PC-3 (cell line): ENCODE measurements around the gene ARSG. TPM values are rescaled to one million over a fixed set of nuclear protein-coding genes. Genes with fewer than 3 reads are reported as not detected.

Experiments used
- ATAC-seq: fragments of 200-7000 bp; cut with Tn5 transposase; 2 replicates; pipeline ENCODE4 v1.9.1; 2020; ENCODE audit warnings: mild to moderate bottlenecking, moderate library complexity
- BruUV-seq: library from RNA; stranded (reverse); fragments of 400-500 nt; replicated peaks from 2 replicates; lab custom pipeline; 2021; lab: Mats Ljungman, UMichigan
- CTCF ChIA-PET: fragments of 300-600 bp; sonication (Branson Sonifier 250); formaldehyde crosslinking; loops from one replicate; lab custom pipeline; 2022; ENCODE audit warnings: antibody characterized with exemption; lab: Charles Lee
- POLR2A ChIA-PET: fragments of 300-600 bp; sonication (Branson Sonifier 250); formaldehyde crosslinking; loops from one replicate; lab custom pipeline; 2022; ENCODE audit warnings: antibody characterized with exemption; ENCODE audit not compliant: unreplicated experiment; lab: Charles Lee
- DNase-seq: peaks from one replicate; pipeline ENCODE4 v3.0.0-alpha.2; 2015
- H2AFZ ChIP-seq: fragments of 300-600 bp; sonication (generic); 2 replicates; pipeline ENCODE4 v1.6.0; 2016; ENCODE audit warnings: antibody characterized with exemption, low read length
- H3F3A ChIP-seq: fragments of 300-600 bp; sonication (generic); one replicate; pipeline ENCODE4 v1.6.0; 2017; ENCODE audit warnings: antibody characterized with exemption, low read length, control low read depth, mild to moderate bottlenecking; ENCODE audit not compliant: unreplicated experiment
- H3K27ac ChIP-seq: fragments of 300-600 bp; sonication (generic); 2 replicates; pipeline ENCODE4 v1.5.1; 2016; ENCODE audit warnings: mild to moderate bottlenecking, low read length
- H3K27me3 ChIP-seq: fragments of 300-600 bp; sonication (generic); 2 replicates; pipeline ENCODE4 v1.6.1; 2016; ENCODE audit warnings: low read length, mixed read lengths
- H3K36me3 ChIP-seq: fragments of 300-600 bp; sonication (generic); 2 replicates; pipeline ENCODE4 v1.6.1; 2016; ENCODE audit warnings: low read depth, mixed run types, low read length, mixed read lengths
- H3K4me1 ChIP-seq: fragments of 300-600 bp; sonication (generic); 2 replicates; pipeline ENCODE4 v1.5.1; 2016; ENCODE audit warnings: low read length; ENCODE audit not compliant: insufficient read depth
- H3K4me2 ChIP-seq: fragments of 300-600 bp; sonication (generic); 2 replicates; pipeline ENCODE4 v1.6.0; 2016; ENCODE audit warnings: low read length
- H3K4me3 ChIP-seq: fragments of 300-600 bp; sonication (generic); 2 replicates; pipeline ENCODE4 v1.5.1; 2016; ENCODE audit warnings: mild to moderate bottlenecking, low read length, mixed read lengths
- H3K79me2 ChIP-seq: fragments of 300-600 bp; sonication (generic); 2 replicates; pipeline ENCODE4 v1.6.1; 2017; ENCODE audit warnings: low read length, mixed read lengths
- H3K9ac ChIP-seq: fragments of 300-600 bp; sonication (generic); 2 replicates; pipeline ENCODE4 v1.6.0; 2016; ENCODE audit warnings: mild to moderate bottlenecking, low read length
- H3K9me2 ChIP-seq: fragments of 300-600 bp; sonication (generic); replicated peaks from 2 replicates; pipeline ENCODE4 v1.6.1; 2016; ENCODE audit warnings: mixed run types, low read length, mixed read lengths
- H3K9me3 ChIP-seq: fragments of 300-600 bp; sonication (generic); 2 replicates; pipeline ENCODE4 v1.6.1; 2016; ENCODE audit warnings: low read length, mixed read lengths
- H4K20me1 ChIP-seq: fragments of 300-600 bp; sonication (generic); 2 replicates; pipeline ENCODE4 v1.6.1; 2016; ENCODE audit warnings: low read length, mixed read lengths
- EZH2 ChIP-seq: fragments of 300-600 bp; sonication (generic); IDR thresholded peaks from one replicate; pipeline ENCODE4 v1.6.1; 2017; ENCODE audit warnings: antibody characterized with exemption, mild to moderate bottlenecking, low read length; ENCODE audit not compliant: unreplicated experiment
- EZH2phosphoT487 ChIP-seq: fragments of 300-600 bp; sonication (generic); IDR thresholded peaks from 2 replicates; pipeline ENCODE4 v1.6.1; 2018; ENCODE audit warnings: mild to moderate bottlenecking, antibody characterized with exemption, low read length, borderline replicate concordance
- intact Hi-C: fragments of 100-400 bp; cut with micrococcal nuclease; formaldehyde crosslinking; loops from 2 replicates; pipeline ENCODE4 v1.9.0; 2023
- total RNA-seq: library from RNA; depleted of rRNA; stranded (reverse); fragments of >200 nt; gene quantifications from 2 replicates; pipeline ENCODE4 v1.2.3, GENCODE V29; 2014
- TF ChIP-seq, protein P1 (sequence below): fragments of 300-600 bp; sonication (generic); conservative IDR thresholded peaks from 2 replicates; pipeline ENCODE4 v1.5.1; 2017; ENCODE audit warnings: antibody characterized with exemption, low read depth, mild to moderate bottlenecking, low read length

The ARSG gene
- total RNA-seq, 1 experiment from 2014 or later: 2.1 TPM

DNA sequence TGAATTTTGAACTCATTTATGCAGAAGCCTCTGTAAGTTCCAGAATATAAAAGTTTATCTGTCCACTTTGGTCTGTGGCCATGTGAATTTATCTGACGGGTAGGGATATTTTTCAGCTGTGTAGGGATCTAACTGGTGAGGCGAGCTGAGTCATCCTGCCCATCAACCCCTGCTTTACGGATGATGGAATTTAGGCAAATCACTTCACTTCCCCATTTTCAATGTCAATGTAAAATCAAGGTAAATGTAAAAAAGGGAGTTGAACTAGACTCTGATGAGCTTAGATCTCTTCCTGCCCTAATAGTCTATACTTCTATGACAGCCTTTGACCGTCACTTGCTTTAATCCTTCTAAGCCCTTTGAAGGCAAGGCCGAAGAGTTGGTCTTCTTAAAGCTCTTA lies 2.9 kb upstream of the ARSG start:
- BruUV-seq: no TSS peak
- no peaks in the 10 kb centered on the region for H4K20me1 ChIP-seq
- H3F3A ChIP-seq: no peaks in the 10 kb centered on the region
- H3K4me1 ChIP-seq: peaks cover 33% of the 10 kb centered on the region
- 0 out of 2 replicates have a peak, but pooled peaks cover 3% of the 10 kb centered on the region for H3K27me3 ChIP-seq
- no peak overlapping the region for H3K4me2 ChIP-seq
- no peaks in the 10 kb centered on the region for H3K36me3 ChIP-seq
- POLR2A ChIA-PET: no interaction called here
- no peak overlapping the region for H3K4me3 ChIP-seq
- no peaks in the 10 kb centered on the region for H3K9me3 ChIP-seq
- intact Hi-C loops: no loop called here
- CTCF ChIA-PET: no interaction called here
- no peak overlapping the region for H2AFZ ChIP-seq
- no peak for ATAC-seq
- no peaks in the 10 kb centered on the region for H3K9me2 ChIP-seq
- H3K9ac ChIP-seq: no peak overlapping the region
- H3K79me2 ChIP-seq: no peaks in the 10 kb centered on the region
- DNase-seq: no peak
- H3K27ac ChIP-seq: 0 out of 2 replicates have a peak overlapping the region, but pooled peaks have one; percentile 14
- TF ChIP-seq EZH2phosphoT487: no peak
- TF ChIP-seq, protein P1, sequence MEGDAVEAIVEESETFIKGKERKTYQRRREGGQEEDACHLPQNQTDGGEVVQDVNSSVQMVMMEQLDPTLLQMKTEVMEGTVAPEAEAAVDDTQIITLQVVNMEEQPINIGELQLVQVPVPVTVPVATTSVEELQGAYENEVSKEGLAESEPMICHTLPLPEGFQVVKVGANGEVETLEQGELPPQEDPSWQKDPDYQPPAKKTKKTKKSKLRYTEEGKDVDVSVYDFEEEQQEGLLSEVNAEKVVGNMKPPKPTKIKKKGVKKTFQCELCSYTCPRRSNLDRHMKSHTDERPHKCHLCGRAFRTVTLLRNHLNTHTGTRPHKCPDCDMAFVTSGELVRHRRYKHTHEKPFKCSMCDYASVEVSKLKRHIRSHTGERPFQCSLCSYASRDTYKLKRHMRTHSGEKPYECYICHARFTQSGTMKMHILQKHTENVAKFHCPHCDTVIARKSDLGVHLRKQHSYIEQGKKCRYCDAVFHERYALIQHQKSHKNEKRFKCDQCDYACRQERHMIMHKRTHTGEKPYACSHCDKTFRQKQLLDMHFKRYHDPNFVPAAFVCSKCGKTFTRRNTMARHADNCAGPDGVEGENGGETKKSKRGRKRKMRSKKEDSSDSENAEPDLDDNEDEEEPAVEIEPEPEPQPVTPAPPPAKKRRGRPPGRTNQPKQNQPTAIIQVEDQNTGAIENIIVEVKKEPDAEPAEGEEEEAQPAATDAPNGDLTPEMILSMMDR: no peak
- no peak for TF ChIP-seq EZH2

DNA sequence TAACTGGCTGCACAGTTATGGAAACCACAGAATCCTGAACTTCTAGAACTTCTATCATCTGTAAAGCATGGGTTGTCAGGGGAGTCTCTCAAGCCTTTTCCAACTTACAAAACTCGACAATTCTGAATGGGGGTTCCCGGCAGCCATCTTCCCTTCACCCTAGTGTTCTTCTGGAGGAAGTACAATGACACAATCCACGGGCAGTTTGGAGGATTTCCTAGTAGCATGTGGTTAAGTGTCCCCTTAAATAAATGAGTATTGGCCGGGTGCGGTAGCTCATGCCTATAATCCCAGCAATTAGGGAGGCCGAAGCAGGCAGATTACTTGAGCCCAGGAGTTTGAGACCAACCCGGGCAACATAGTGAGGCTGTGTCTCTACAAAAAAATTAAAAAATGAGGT lies 2.5 kb upstream of the ARSG start:
- Histone ChIP-seq H3K4me1 (peaks cover 33% of the 10 kb centered on the region), H3K9ac (no peak overlapping the region), H4K20me1 (no peaks in the 10 kb centered on the region), H2AFZ (no peak overlapping the region), H3K36me3 (no peaks in the 10 kb centered on the region), H3K27ac (peak overlapping the region; percentile 14; the same call in 1 of the 2 replicates), H3K27me3 (0 out of 2 replicates have a peak, but pooled peaks cover 3% of the 10 kb centered on the region), H3K79me2 (no peaks in the 10 kb centered on the region), H3K9me2 (no peaks in the 10 kb centered on the region), H3K4me2 (no peak overlapping the region), H3K9me3 (no peaks in the 10 kb centered on the region), H3F3A (no peaks in the 10 kb centered on the region), H3K4me3 (no peak overlapping the region)
- no TSS peak for BruUV-seq
- DNase-seq (no peak), ATAC-seq (no peak)
- POLR2A ChIA-PET: no interaction called here
- CTCF ChIA-PET: no interaction called here
- TF ChIP-seq, protein P1: no peak
- TF ChIP-seq EZH2 (no peak), EZH2phosphoT487 (no peak)
- intact Hi-C loops: no loop called here

DNA sequence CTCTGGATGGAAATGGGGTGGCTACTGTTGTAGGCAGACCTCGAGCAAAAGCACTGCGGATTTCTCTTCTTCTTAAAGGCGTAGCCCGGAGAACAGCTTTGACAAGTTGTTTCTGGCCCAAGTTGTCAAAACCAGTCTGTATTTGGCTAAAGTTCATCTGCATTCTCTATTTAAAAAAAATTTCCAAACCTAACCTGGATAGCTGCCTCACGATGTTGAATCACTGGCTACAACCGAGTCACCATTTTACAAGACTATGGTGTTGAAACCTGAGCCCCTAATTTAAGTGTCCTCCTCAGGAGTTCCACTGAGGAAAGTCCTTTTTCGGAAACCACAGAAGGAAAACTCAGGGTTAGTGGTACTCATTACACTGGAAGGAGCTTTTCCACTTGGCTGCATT lies 1.8 kb upstream of the ARSG start:
- Histone ChIP-seq H3K4me3 (peak overlapping the region; percentile 75), H3K9ac (no peak overlapping the region), H3K36me3 (no peaks in the 10 kb centered on the region), H4K20me1 (no peaks in the 10 kb centered on the region), H3K27me3 (0 out of 2 replicates have a peak, but pooled peaks cover 3% of the 10 kb centered on the region), H2AFZ (no peak overlapping the region), H3K27ac (peak overlapping the region; percentile 14), H3K4me2 (peak overlapping the region; percentile 97), H3K79me2 (no peaks in the 10 kb centered on the region), H3K9me3 (no peaks in the 10 kb centered on the region), H3K9me2 (no peaks in the 10 kb centered on the region), H3K4me1 (peaks cover 33% of the 10 kb centered on the region), H3F3A (no peaks in the 10 kb centered on the region)
- no peak for TF ChIP-seq EZH2phosphoT487
- TF ChIP-seq, protein P1: no peak
- no peak for TF ChIP-seq EZH2
- ChIA-PET CTCF (no interaction called here), POLR2A (no interaction called here)
- intact Hi-C loops: no loop called here
- no TSS peak for BruUV-seq
- ATAC-seq (no peak), DNase-seq (peak; percentile 64)
